Measurements from ENCODE around the gene SESN3.
"Not testable (repeated sequence)": the region's sequence is repeated elsewhere in the genome, so short reads cannot be mapped to it uniquely, and the experiment has no call there.

Gene SESN3

GRCh38 chr11:95218149-95218548 lies 12.9 kb downstream of the SESN3 start:
- no peak for DNase-seq (ENCODE audit: low spot score)

- no peak for DNase-seq (ENCODE audit: low spot score)
Observed at GRCh38 chr11:95212609-95213008, 18.4 kb downstream of the SESN3 start.

GRCh38 chr11:95209535-95209934 lies 21.5 kb downstream of the SESN3 start:
- not testable (repeated sequence) for DNase-seq (ENCODE audit: low spot score)

- DNase-seq (ENCODE audit: low spot score), result no peak
Observed at GRCh38 chr11:95200781-95201457, 30.1 kb downstream of the SESN3 start.

- no peak for DNase-seq (ENCODE audit: low spot score)
Observed at GRCh38 chr11:95195831-95196230, 35.2 kb downstream of the SESN3 start.

- DNase-seq (ENCODE audit: low spot score), result no peak
Observed at GRCh38 chr11:95193541-95193940, 37.5 kb downstream of the SESN3 start.

- no peak for DNase-seq (ENCODE audit: low spot score)
Observed at GRCh38 chr11:95192717-95193116, 38.3 kb downstream of the SESN3 start.

- no peak for DNase-seq (ENCODE audit: low spot score)
Observed at GRCh38 chr11:95187723-95188122, 43.3 kb downstream of the SESN3 start.

- DNase-seq (ENCODE audit: low spot score), result no peak
Observed at GRCh38 chr11:95182397-95182796, 48.6 kb downstream of the SESN3 start.

GRCh38 chr11:95175818-95176380 lies 55.1 kb downstream of the SESN3 start:
- no peak for DNase-seq (ENCODE audit: low spot score)

GRCh38 chr11:95170294-95170693 lies 60.7 kb downstream of the SESN3 start:
- no peak for DNase-seq (ENCODE audit: low spot score)

- no peak for DNase-seq (ENCODE audit: low spot score)
Observed at GRCh38 chr11:95166781-95167180, 64.2 kb downstream of the SESN3 start.

GRCh38 chr11:95165638-95166037 lies 65.4 kb downstream of the SESN3 start:
- no peak for DNase-seq (ENCODE audit: low spot score)

GRCh38 chr11:95163106-95163505 lies 67.9 kb downstream of the SESN3 start:
- DNase-seq (ENCODE audit: low spot score), result no peak

- no peak for DNase-seq (ENCODE audit: low spot score)
Observed at GRCh38 chr11:95161248-95161647, 69.8 kb downstream of the SESN3 start.

GRCh38 chr11:95157824-95158223 lies 73.2 kb downstream of the SESN3 start:
- DNase-seq (ENCODE audit: low spot score), result no peak

GRCh38 chr11:95156916-95157541 lies 74.0 kb downstream of the SESN3 start:
- peak; percentile 8 for DNase-seq (ENCODE audit: low spot score)

- DNase-seq (ENCODE audit: low spot score), result no peak
Observed at GRCh38 chr11:95156133-95156721, 74.8 kb downstream of the SESN3 start.

- no peak for DNase-seq (ENCODE audit: low spot score)
Observed at GRCh38 chr11:95155385-95155784, 75.6 kb downstream of the SESN3 start.

- DNase-seq (ENCODE audit: low spot score), result peak; percentile 63
Observed at GRCh38 chr11:95154514-95154913, 76.5 kb downstream of the SESN3 start.

- DNase-seq (ENCODE audit: low spot score), result no peak
Observed at GRCh38 chr11:95153857-95154246, 77.2 kb downstream of the SESN3 start.

GRCh38 chr11:95152876-95153856 lies 77.8 kb downstream of the SESN3 start:
- no peak for DNase-seq (ENCODE audit: low spot score)
